Measurements from ENCODE around the gene LRRC4. TPM values are rescaled to one million over a fixed set of nuclear protein-coding genes. Genes with fewer than 3 reads are reported as not detected.
A peak's percentile ranks its signal among the peaks of the same experiment; 100 is the strongest.

LRRC4 gene
- total RNA-seq, 1 experiment from 2014 or later, result 10.4 TPM

DNA sequence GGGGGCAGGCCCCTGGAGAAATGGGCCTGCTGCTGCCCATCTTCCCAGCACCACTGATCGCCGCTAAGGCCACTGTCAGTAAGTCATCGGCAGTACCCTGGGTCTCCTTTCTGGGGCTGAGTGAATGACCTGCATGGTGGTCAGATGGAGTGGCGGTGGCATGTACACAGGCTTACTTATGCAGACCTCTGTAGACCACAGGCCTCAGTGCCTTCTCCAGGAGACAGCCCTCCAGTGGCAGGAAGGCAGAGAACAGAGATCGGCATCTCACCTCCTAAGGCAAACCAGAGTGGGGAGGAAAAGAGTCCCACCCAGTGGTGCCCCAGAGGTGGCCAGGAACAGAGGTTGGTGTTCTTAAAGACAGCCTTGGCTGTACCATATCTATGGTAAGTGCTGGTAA is 22.8 kb upstream of the LRRC4 start:
- Histone ChIP-seq H3K56ac (ENCODE audit: insufficient read length, low read depth, low read length) (no peak overlapping the region), H2BK12ac (ENCODE audit: insufficient read length, low read depth, low read length) (no peak overlapping the region), H3K79me1 (ENCODE audit: insufficient read depth, low read depth, low read length, poor library complexity, severe bottlenecking) (no peaks in the 10 kb centered on the region), H3K4ac (ENCODE audit: low read depth, low read length) (no peak overlapping the region), H2BK15ac (ENCODE audit: low read depth, low read length) (no peak overlapping the region), H2BK20ac (ENCODE audit: low read depth, low read length, poor library complexity, severe bottlenecking) (no peak overlapping the region), H3K79me2 (ENCODE audit: insufficient read depth, low read length) (no peaks in the 10 kb centered on the region), H3T11ph (ENCODE audit: low read length) (no peak overlapping the region), H3K23me2 (ENCODE audit: insufficient read length, low read depth, low read length, poor library complexity, severe bottlenecking) (no peaks in the 10 kb centered on the region), H3K27me3 (ENCODE audit: insufficient read depth, low read length) (no peaks in the 10 kb centered on the region), H3K9ac (ENCODE audit: extremely low read depth, insufficient read length, low read length) (no peak overlapping the region), H2BK5ac (ENCODE audit: insufficient read length, low read length) (no peak overlapping the region), H3K4me2 (ENCODE audit: insufficient read depth, insufficient read length, low read length) (no peak overlapping the region), H2AFZ (ENCODE audit: low read length) (no peak overlapping the region), H3K27ac (ENCODE audit: insufficient read length, low read depth, low read length) (no peak overlapping the region), H3K4me1 (ENCODE audit: insufficient read depth, low read length) (no peaks in the 10 kb centered on the region), H4K20me1 (ENCODE audit: control insufficient read depth, insufficient read depth, insufficient read length) (no peaks in the 10 kb centered on the region), H2AK5ac (ENCODE audit: insufficient read length, low read length) (no peak overlapping the region), H4K5ac (ENCODE audit: insufficient read length, low read depth, low read length) (no peak overlapping the region), H3K9me3 (ENCODE audit: control insufficient read depth, low read depth, low read length) (no peaks in the 10 kb centered on the region), H2BK120ac (ENCODE audit: low read depth, low read length, poor library complexity, severe bottlenecking) (no peak overlapping the region), H3K23ac (ENCODE audit: insufficient read length, low read depth, low read length) (no peak overlapping the region), H3K18ac (ENCODE audit: insufficient read length, low read depth, low read length) (no peak overlapping the region), H3K14ac (ENCODE audit: insufficient read depth, low read length) (no peak overlapping the region), H4K91ac (ENCODE audit: insufficient read length, low read depth, low read length) (no peak overlapping the region), H4K8ac (replicated peaks; ENCODE audit: insufficient read length, low read depth, low read length) (no peak overlapping the region)
- Mint-ChIP-seq H3K27ac (no peak overlapping the region), H3K4me1 (peaks cover 6 to 8% of the 10 kb centered on the region in 2 experiments), H3K36me3 (ENCODE audit: insufficient read depth in 1 of 3, low read depth in 3 of 3) (no peaks in the 10 kb centered on the region; a peak in 2 of 7 replicates), H3K27me3 (ENCODE audit: low read depth) (no peaks in the 10 kb centered on the region), H3K9me3 (no peaks in the 10 kb centered on the region), H3K4me3 (no peak overlapping the region)
- no CpG with 5 or more reads among the region's 5 CpGs for WGBS (ENCODE audit: extremely low coverage, insufficient read length, low lambda C conversion rate)
- no peak for DNase-seq
- TF ChIP-seq, protein P1, sequence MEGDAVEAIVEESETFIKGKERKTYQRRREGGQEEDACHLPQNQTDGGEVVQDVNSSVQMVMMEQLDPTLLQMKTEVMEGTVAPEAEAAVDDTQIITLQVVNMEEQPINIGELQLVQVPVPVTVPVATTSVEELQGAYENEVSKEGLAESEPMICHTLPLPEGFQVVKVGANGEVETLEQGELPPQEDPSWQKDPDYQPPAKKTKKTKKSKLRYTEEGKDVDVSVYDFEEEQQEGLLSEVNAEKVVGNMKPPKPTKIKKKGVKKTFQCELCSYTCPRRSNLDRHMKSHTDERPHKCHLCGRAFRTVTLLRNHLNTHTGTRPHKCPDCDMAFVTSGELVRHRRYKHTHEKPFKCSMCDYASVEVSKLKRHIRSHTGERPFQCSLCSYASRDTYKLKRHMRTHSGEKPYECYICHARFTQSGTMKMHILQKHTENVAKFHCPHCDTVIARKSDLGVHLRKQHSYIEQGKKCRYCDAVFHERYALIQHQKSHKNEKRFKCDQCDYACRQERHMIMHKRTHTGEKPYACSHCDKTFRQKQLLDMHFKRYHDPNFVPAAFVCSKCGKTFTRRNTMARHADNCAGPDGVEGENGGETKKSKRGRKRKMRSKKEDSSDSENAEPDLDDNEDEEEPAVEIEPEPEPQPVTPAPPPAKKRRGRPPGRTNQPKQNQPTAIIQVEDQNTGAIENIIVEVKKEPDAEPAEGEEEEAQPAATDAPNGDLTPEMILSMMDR (conservative IDR thresholded peaks at IDR 0.05), result peak; percentile 19; the same call in 1 of the 3 replicates
